Suprapubic skin (tissue), 3 donors: ENCODE results near the gene IL17B.

ENCODE experiments used
- CTCF ChIP-seq, 2 donors: fragments of 200-600 bp in 1 of 2; fragments of 450-650 bp in 1 of 2; sonication (generic) in 1 of 2; IDR thresholded peaks; one replicate each; pipeline ENCODE4 v1.5.1; 2016 to 2019; ENCODE audit warnings: antibody characterized with exemption in 2 of 2, mild to moderate bottlenecking in 1 of 2, moderate library complexity in 1 of 2
- EP300 ChIP-seq: sonication (generic); formaldehyde crosslinking; IDR thresholded peaks from one replicate; pipeline ENCODE4 v1.6.1; 2017; ENCODE audit warnings: antibody characterized with exemption
- POLR2A ChIP-seq, 2 donors: fragments of 450-650 bp; IDR thresholded peaks; one replicate each; pipeline ENCODE4 v1.6.1; 2017; ENCODE audit warnings: antibody characterized with exemption in 2 of 2, mild to moderate bottlenecking in 2 of 2, moderate library complexity in 2 of 2

DNA sequence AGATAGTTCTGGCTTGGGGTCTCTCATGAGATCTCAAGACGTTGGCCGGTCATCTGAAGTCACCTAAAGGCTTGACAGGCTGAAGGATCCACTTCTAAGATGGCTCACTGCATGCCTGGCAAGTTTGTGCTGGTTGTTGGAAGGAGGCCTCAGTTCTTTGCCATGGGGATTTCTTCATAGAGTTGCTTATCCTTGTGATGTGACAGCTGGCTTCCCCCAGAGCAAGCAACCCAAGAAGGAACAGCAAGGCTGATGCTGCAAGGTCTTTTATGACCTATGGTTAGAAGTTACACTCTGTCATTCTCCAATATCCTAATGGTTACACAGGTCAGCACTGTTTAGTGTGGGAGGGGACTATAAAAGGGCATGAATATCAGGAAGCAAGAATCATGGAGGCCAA is 54.5 kb downstream of the IL17B start:
- TF ChIP-seq CTCF (IDR thresholded peaks at IDR 0.05): no peak
- no peak for TF ChIP-seq POLR2A (IDR thresholded peaks at IDR 0.05)
- no peak for TF ChIP-seq EP300
